CD4-positive, alpha-beta T cell (primary cell): ENCODE measurements around the gene ZNF345. TPM values are rescaled to one million over a fixed set of nuclear protein-coding genes. Genes with fewer than 3 reads are reported as not detected.

Experiments
- ATAC-seq: fragments of 200-7000 bp; cut with Tn5 transposase; one replicate; pipeline ENCODE4 v1.10.0; 2022; ENCODE audit warnings: mild to moderate bottlenecking; ENCODE audit not compliant: poor library complexity
- CTCF ChIA-PET: fragments of 350-600 bp; sonication (Branson Sonifier 250); formaldehyde crosslinking; loops from one replicate; lab custom pipeline; 2021; ENCODE audit warnings: antibody characterized with exemption, inconsistent platforms; lab: Charles Lee
- POLR2A ChIA-PET: fragments of 350-600 bp; sonication (Branson Sonifier 250); formaldehyde crosslinking; loops from one replicate; lab custom pipeline; 2021; ENCODE audit warnings: antibody characterized with exemption, inconsistent platforms; lab: Charles Lee
- DNase-seq, 14 experiments: peaks; one replicate each; pipeline ENCODE4 v3.0.0-alpha.2; 2013 to 2020; ENCODE audit warnings: mixed read lengths in 2 of 14
- H3K27ac ChIP-seq, 2 donors: one replicate each; pipeline versions ENCODE4 v1.5.1 to v1.7.0; 2013; ENCODE audit warnings: low read length in 2 of 2, low read depth in 1 of 2, mild to moderate bottlenecking in 1 of 2
- H3K27me3 ChIP-seq, 2 experiments: 1 replicate in 1 of 2; 2 replicates in 1 of 2; pipeline versions ENCODE4 v1.6.1 to v1.7.0; 2013; ENCODE audit warnings: low read length in 2 of 2, control low read depth in 1 of 2, mild to moderate bottlenecking in 1 of 2, moderate library complexity in 1 of 2; ENCODE audit not compliant: insufficient read depth in 2 of 2, control insufficient read depth in 1 of 2
- H3K36me3 ChIP-seq: one replicate; pipeline ENCODE4 v1.6.1; 2013; ENCODE audit warnings: low read length, control low read depth; ENCODE audit not compliant: insufficient read depth
- H3K4me1 ChIP-seq: one replicate; pipeline ENCODE4 v1.6.1; 2013; ENCODE audit warnings: low read length, control low read depth; ENCODE audit not compliant: insufficient read depth
- H3K4me3 ChIP-seq: one replicate; pipeline ENCODE4 v1.5.1; 2013; ENCODE audit warnings: mild to moderate bottlenecking, low read length, moderate library complexity
- H3K9me3 ChIP-seq, 2 experiments: 1 replicate in 1 of 2; 2 replicates in 1 of 2; pipeline versions ENCODE4 v1.6.1 to v1.7.0; 2013; ENCODE audit warnings: low read length in 2 of 2, mild to moderate bottlenecking in 2 of 2, control low read depth in 1 of 2, moderate library complexity in 1 of 2; ENCODE audit not compliant: control insufficient read depth in 1 of 2, insufficient read depth in 1 of 2
- H3K27ac Mint-ChIP-seq: one replicate; pipeline ENCODE4 v1.8.0; 2020; ENCODE audit warnings: mixed read lengths
- H3K27me3 Mint-ChIP-seq: one replicate; pipeline ENCODE4 v1.8.0; 2021; ENCODE audit warnings: mixed read lengths
- H3K36me3 Mint-ChIP-seq: one replicate; pipeline ENCODE4 v1.8.0; 2021; ENCODE audit warnings: low read depth, mixed read lengths
- H3K4me1 Mint-ChIP-seq: one replicate; pipeline ENCODE4 v1.8.0; 2021; ENCODE audit warnings: low read depth, mixed read lengths
- H3K4me3 Mint-ChIP-seq: one replicate; pipeline ENCODE4 v1.8.0; 2020; ENCODE audit warnings: mild to moderate bottlenecking, mixed read lengths
- H3K9me3 Mint-ChIP-seq: one replicate; pipeline ENCODE4 v1.8.0; 2020; ENCODE audit warnings: mixed read lengths
- CTCF ChIP-seq: fragments of 200-600 bp; IDR thresholded peaks from one replicate; pipeline ENCODE4 v1.8.0; 2022; ENCODE audit warnings: antibody characterized with exemption, mild to moderate bottlenecking
- intact Hi-C, 2 experiments: fragments of 100-400 bp; cut with DNase I in 1 of 2; cut with micrococcal nuclease in 1 of 2; formaldehyde crosslinking; loops; one replicate each; pipeline versions ENCODE4 v1.15.1 to v1.9.0; 2023 to 2025; cut with DNase I, micrococcal nuclease
- polyA plus RNA-seq, 2 donors: library from polyadenylated mRNA; unstranded; fragments of 120-200 nt; gene quantifications; one replicate each; pipeline ENCODE4 v1.2.1, GENCODE V29; 2013
- total RNA-seq, 174 experiments: library from RNA in 2 of 174; stranded (reverse) in 2 of 174; gene quantifications; one replicate each; pipeline ENCODE4 v1.2.3 and lab custom pipeline; 2021 to 2026

Gene ZNF345
- 1 to 10 TPM; 5.9 to 7.1 TPM for total RNA-seq
- 9.0 TPM for polyA plus RNA-seq (2013, experiment 1 of 2)
- 7.2 TPM for polyA plus RNA-seq (2013, experiment 2 of 2)
- 2.4 to 34.3 (median 14.7) reads per million in 172 experiments for total RNA-seq (lab: John Stamatoyannopoulos, UW)

GRCh38 chr19:36850559-36851442 lies at the start of gene ZNF345:
Gene ZNF345, plus strand, starts transcription at chr19:36850876. Its CDS starts 25,955 bp downstream, at chr19:36876831.
- Histone ChIP-seq H3K36me3 (peaks cover 10% of the 10 kb centered on the region), H3K27me3 (no peaks in the 10 kb centered on the region), H3K27ac (peak within 1 kb of the TSS; percentile 71 to 86), H3K4me3 (peak within 1 kb of the TSS; percentile 83), H3K9me3 (peaks cover 4 to 22% of the 10 kb centered on the region in 2 experiments), H3K4me1 (peaks cover 29% of the 10 kb centered on the region)
- Mint-ChIP-seq H3K4me1 (peaks cover 15% of the 10 kb centered on the region), H3K4me3 (no peak within 1 kb of the TSS), H3K27ac (no peak within 1 kb of the TSS), H3K27me3 (no peaks in the 10 kb centered on the region), H3K9me3 (peaks cover 8% of the 10 kb centered on the region), H3K36me3 (peaks cover 21% of the 10 kb centered on the region)
- DNase-seq = peak; percentile 69 to 94 (median 79)
- intact Hi-C loops = loop anchor here (1.0 to 10.0 kb wide), 16 partner anchors 12 to 736 kb away; partner anchors contain the start of genes ZNF461 (in 2 of the 2), ZNF568 (in 2 of the 2), ZNF790 (in 2 of the 2) and ZNF829 (in 2 of the 2)
- peak; percentile 81 for ATAC-seq
- CTCF ChIA-PET = interaction anchor here (0.7 to 2.6 kb wide), 8 partner anchors 10 to 472 kb away, joined by 3 to 13 read pairs (median 4); partner anchors contain the start of genes ZFP14, ZNF420, ZNF566 and ZNF790
- POLR2A ChIA-PET = interaction anchor here (0.6 to 3.4 kb wide), 31 partner anchors 8 to 841 kb away, joined by 3 to 167 read pairs (median 5); partner anchors contain the start of genes POLR2I, ZFP14, ZFP30 and ZNF146
- TF ChIP-seq CTCF = no peak

DNA sequence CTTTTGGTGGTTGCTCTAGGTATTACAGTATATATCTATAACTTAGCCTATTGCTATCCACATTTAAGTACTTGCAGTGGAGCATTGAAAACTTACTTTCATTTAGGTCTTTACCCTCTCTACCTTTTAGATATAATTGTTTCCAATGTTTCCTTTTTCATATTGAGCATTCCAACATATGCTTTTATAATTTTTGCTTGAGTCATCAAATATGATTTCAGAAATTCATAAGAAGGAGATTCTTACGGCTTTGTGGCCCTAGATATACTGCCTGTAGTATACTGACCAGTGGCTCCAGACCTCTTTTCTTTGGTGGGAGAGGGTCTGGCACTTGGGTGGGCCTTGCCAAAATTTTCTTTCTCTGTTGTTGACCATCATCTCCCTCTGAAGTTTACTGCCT lies 45.3 kb upstream of the ZNF345 start:
- TF ChIP-seq CTCF = no peak
- ChIA-PET POLR2A (no interaction called here), CTCF (no interaction called here)
- Mint-ChIP-seq H3K9me3 (peaks cover 21% of the 10 kb centered on the region), H3K36me3 (peaks cover 89% of the 10 kb centered on the region), H3K4me3 (no peak overlapping the region), H3K27ac (no peak overlapping the region), H3K4me1 (no peaks in the 10 kb centered on the region), H3K27me3 (no peaks in the 10 kb centered on the region)
- H3K9me3 ChIP-seq = peaks cover 57 to 73% of the 10 kb centered on the region in 2 experiments
- H3K27ac ChIP-seq = no peak overlapping the region
- no peaks in the 10 kb centered on the region for H3K4me1 ChIP-seq
- H3K27me3 ChIP-seq = no peaks in the 10 kb centered on the region
- peaks cover 25% of the 10 kb centered on the region for H3K36me3 ChIP-seq
- ATAC-seq (no peak), DNase-seq (no peak)
- no peak overlapping the region for H3K4me3 ChIP-seq
- intact Hi-C loops = no loop called here

DNA sequence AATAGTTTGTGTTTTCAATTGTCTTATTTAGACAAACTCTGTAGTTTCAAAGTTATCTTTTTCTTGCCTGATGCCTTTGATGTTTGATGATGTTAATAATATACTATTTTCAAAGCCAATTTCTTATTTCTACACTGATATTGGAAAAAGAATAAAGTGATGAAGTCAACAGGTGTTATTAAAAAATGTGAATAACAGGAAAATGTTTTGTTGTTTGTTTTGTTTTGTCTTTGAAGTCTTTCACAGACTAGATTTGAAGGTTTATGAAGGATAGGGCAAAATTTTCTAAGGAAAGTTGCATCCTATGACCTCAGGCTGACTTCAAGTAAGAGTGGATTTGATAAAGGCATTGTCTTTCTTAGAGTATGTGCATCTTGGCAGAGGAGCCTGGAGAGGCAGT lies 43.6 kb upstream of the ZNF345 start:
- no peak overlapping the region for H3K4me3 Mint-ChIP-seq

More for the DNA sequence above, 43.6 kb upstream of the ZNF345 start:
- Histone ChIP-seq H3K4me1 (no peaks in the 10 kb centered on the region), H3K9me3 (peaks cover 47 to 90% of the 10 kb centered on the region in 2 experiments), H3K36me3 (peaks cover 18% of the 10 kb centered on the region), H3K4me3 (no peak overlapping the region), H3K27me3 (no peaks in the 10 kb centered on the region), H3K27ac (no peak overlapping the region)
- POLR2A ChIA-PET = no interaction called here
- CTCF ChIA-PET = no interaction called here
- H3K27ac Mint-ChIP-seq = no peak overlapping the region
- intact Hi-C loops = no loop called here
- no peak for TF ChIP-seq CTCF
- peaks cover 22% of the 10 kb centered on the region for H3K9me3 Mint-ChIP-seq
- peaks cover 89% of the 10 kb centered on the region for H3K36me3 Mint-ChIP-seq
- no peaks in the 10 kb centered on the region for H3K27me3 Mint-ChIP-seq
- ATAC-seq (no peak), DNase-seq (no peak)
- H3K4me1 Mint-ChIP-seq = no peaks in the 10 kb centered on the region
